Measurements from ENCODE around the gene TPRG1L. TPM values are rescaled to one million over a fixed set of nuclear protein-coding genes. Genes with fewer than 3 reads are reported as not detected.

TPRG1L gene
- total RNA-seq, 1 donor from 2014 or later, result 26.5 TPM

DNA sequence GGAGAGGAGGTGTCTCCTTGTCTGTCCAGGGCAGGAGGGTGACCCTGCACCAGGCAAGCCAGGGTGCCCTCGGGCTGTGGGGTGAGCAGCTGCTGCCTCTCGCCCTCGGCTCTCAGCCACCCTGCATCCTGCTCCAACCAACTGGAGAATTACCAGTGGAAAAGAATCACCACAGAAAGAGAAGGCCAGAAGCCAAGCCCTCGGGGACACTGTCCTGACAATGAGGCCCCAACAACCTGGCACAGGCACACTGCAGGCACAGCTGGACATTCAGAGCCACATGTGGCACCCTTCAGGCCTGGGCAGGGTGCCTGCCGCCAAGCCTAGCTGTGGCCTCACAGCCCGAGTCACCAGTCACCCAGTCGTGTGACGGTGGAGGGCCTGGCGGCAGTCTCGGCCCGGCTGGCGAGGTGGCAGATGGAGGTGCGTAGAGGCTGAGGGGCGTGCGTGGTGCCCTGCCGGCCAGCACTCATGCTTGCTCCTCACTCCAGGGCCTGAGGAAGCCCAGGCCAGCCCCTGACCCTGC lies 25.5 kb upstream of the TPRG1L start:
- ATAC-seq (ENCODE audit: low read depth), result no peak
- Mint-ChIP-seq H3K4me1 (peaks cover 18% of the 10 kb centered on the region), H3K27me3 (peaks cover 2% of the 10 kb centered on the region), H3K4me3 (no peak overlapping the region), H3K36me3 (ENCODE audit: low read depth) (no peaks in the 10 kb centered on the region), H3K9me3 (no peaks in the 10 kb centered on the region), H3K27ac (no peak overlapping the region)
- no peak for DNase-seq
- intact Hi-C loops (cut with micrococcal nuclease), result no loop called here
- TF ChIP-seq, protein P1, sequence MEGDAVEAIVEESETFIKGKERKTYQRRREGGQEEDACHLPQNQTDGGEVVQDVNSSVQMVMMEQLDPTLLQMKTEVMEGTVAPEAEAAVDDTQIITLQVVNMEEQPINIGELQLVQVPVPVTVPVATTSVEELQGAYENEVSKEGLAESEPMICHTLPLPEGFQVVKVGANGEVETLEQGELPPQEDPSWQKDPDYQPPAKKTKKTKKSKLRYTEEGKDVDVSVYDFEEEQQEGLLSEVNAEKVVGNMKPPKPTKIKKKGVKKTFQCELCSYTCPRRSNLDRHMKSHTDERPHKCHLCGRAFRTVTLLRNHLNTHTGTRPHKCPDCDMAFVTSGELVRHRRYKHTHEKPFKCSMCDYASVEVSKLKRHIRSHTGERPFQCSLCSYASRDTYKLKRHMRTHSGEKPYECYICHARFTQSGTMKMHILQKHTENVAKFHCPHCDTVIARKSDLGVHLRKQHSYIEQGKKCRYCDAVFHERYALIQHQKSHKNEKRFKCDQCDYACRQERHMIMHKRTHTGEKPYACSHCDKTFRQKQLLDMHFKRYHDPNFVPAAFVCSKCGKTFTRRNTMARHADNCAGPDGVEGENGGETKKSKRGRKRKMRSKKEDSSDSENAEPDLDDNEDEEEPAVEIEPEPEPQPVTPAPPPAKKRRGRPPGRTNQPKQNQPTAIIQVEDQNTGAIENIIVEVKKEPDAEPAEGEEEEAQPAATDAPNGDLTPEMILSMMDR (IDR thresholded peaks at IDR 0.05), result no peak
- ChIA-PET CTCF (no interaction called here), POLR2A (no interaction called here)

DNA sequence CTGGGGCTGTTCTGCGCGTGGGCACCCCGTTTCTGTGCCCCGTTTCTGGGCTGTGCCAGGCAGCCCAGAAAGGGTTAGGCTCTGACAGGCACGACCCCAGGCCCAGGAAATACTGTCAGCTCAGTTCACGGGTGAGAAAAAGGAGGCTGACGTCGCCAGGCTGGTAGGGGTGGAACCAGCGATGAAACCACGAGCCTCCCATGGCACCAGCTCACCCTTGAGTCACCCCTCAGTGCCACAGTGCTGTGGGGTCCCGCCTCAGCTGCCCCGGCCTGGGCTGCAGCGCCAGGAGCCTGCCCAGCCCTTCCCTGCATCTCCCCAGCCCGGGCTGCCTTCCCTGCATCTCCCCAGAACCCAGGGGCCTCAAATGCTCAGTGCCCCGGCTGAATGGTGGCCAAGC lies 25.0 kb upstream of the TPRG1L start:
- no peak for DNase-seq
- H3K27ac Mint-ChIP-seq, result no peak overlapping the region
- intact Hi-C loops (cut with micrococcal nuclease), result no loop called here
- H3K4me3 Mint-ChIP-seq, result no peak overlapping the region
- ChIA-PET POLR2A (no interaction called here), CTCF (no interaction called here)
- H3K36me3 Mint-ChIP-seq (ENCODE audit: low read depth), result no peaks in the 10 kb centered on the region
- H3K4me1 Mint-ChIP-seq, result peaks cover 18% of the 10 kb centered on the region
- peaks cover 2% of the 10 kb centered on the region for H3K27me3 Mint-ChIP-seq
- no peak for ATAC-seq (ENCODE audit: low read depth)
- TF ChIP-seq, protein P1 (IDR thresholded peaks at IDR 0.05), result no peak
- no peaks in the 10 kb centered on the region for H3K9me3 Mint-ChIP-seq

DNA sequence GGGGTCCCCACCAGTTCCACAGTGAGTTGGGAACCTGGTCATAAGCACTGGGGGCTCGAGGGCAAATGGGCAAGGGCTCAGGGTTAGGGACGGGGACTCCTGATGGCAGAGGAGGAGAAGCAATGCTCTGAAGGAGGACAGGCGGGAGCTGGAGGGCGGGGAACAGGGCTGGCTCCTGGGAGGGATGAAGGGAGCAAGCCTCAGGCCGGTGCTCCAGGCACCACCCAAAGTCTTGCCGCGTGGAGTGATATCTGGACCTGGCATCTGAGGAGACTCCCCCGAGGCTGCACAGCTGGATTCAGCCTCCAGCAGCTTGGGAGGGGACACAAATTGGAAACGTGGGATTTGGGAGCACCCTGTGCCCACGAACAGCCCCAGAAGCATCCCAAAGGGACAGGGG lies 24.5 kb upstream of the TPRG1L start:
- Mint-ChIP-seq H3K27me3 (peaks cover 2% of the 10 kb centered on the region), H3K4me3 (no peak overlapping the region), H3K4me1 (peaks cover 18% of the 10 kb centered on the region), H3K9me3 (no peaks in the 10 kb centered on the region), H3K27ac (no peak overlapping the region), H3K36me3 (ENCODE audit: low read depth) (no peaks in the 10 kb centered on the region)
- DNase-seq (no peak), ATAC-seq (ENCODE audit: low read depth) (no peak)
- TF ChIP-seq, protein P1 (IDR thresholded peaks at IDR 0.05), result no peak
- ChIA-PET POLR2A (no interaction called here), CTCF (no interaction called here)
- intact Hi-C loops (cut with micrococcal nuclease), result no loop called here

DNA sequence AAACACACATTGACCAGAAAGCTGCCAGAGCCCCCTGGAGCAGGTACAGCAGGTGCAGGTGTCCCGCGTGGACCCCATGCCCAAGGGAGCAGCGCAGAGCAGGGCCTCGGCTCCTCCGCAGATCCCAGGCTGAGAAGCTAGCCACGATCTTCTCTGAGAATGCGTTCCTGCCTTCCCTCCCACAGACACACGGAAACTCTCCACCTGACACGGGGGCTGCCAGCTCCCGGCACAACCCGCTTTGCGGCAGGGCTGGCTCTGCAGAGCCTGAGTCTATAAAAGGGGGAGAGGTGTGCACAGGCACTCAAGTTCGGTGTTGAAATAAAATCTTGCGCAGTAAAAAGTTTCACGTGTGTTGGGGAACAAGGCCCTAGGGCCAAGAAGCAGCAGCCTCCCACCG lies 23.1 kb upstream of the TPRG1L start:
- Mint-ChIP-seq H3K27ac (no peak overlapping the region), H3K9me3 (no peaks in the 10 kb centered on the region), H3K4me1 (peaks cover 18% of the 10 kb centered on the region), H3K36me3 (ENCODE audit: low read depth) (no peaks in the 10 kb centered on the region), H3K4me3 (no peak overlapping the region), H3K27me3 (peaks cover 2% of the 10 kb centered on the region)
- ChIA-PET POLR2A (no interaction called here), CTCF (no interaction called here)
- TF ChIP-seq, protein P1 (IDR thresholded peaks at IDR 0.05), result no peak
- intact Hi-C loops (cut with micrococcal nuclease), result no loop called here
- DNase-seq (no peak), ATAC-seq (ENCODE audit: low read depth) (no peak)

DNA sequence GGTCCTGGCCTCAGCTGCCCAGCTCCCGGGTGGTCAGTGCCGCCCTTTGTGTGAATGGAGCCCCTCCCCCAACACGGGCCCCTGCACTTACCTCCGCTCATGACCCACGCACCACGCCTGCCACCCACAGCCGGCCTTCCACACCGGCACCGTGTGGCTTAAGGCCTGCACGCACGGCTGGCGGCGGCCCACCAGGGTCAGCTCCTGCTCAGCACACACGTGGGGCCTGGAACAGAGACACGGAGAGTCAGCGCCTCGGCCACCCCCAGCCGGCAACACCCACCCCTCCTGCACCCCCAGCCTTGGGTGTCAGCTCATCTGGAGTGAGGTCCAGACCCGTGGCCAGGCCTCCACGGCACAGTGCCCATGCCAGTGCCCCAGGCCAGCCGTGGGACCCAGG lies 22.4 kb upstream of the TPRG1L start:
- Mint-ChIP-seq H3K4me1 (peaks cover 11% of the 10 kb centered on the region), H3K27me3 (peaks cover 2% of the 10 kb centered on the region), H3K9me3 (no peaks in the 10 kb centered on the region), H3K36me3 (ENCODE audit: low read depth) (no peaks in the 10 kb centered on the region), H3K4me3 (no peak overlapping the region), H3K27ac (no peak overlapping the region)
- ATAC-seq (ENCODE audit: low read depth) (no peak), DNase-seq (no peak)
- intact Hi-C loops (cut with micrococcal nuclease), result no loop called here
- ChIA-PET CTCF (no interaction called here), POLR2A (no interaction called here)
- TF ChIP-seq, protein P1 (IDR thresholded peaks at IDR 0.05), result no peak
